GM12878 (cell line): ENCODE data around the gene BORCS5. TPM values are rescaled to one million over a fixed set of nuclear protein-coding genes. Genes with fewer than 3 reads are reported as not detected.

Experiments
- ATAC-seq: fragments of 200-7000 bp; cut with Tn5 transposase; 3 replicates; pipeline ENCODE4 v1.9.1; 2020; ENCODE audit warnings: mild to moderate bottlenecking, moderate library complexity
- BruUV-seq: library from RNA; stranded (reverse); fragments of 400-500 nt; replicated peaks from 2 replicates; lab custom pipeline; 2021; lab: Mats Ljungman, UMichigan
- CTCF ChIA-PET: fragments of 300-600 bp; sonication (Branson Sonifier 250); formaldehyde crosslinking; extraction: SDS; loops from one replicate; lab custom pipeline; 2021; ENCODE audit warnings: inconsistent platforms; lab: Yijun Ruan, JAX
- POLR2A ChIA-PET: fragments of 350-600 bp; formaldehyde crosslinking; extraction: SDS; loops from one replicate; lab custom pipeline; 2021; ENCODE audit warnings: inconsistent platforms; lab: Charles Lee
- RAD21 ChIA-PET: fragments of 300-600 bp; sonication (Branson Sonifier 250); formaldehyde crosslinking; loops from one replicate; lab custom pipeline; 2023; ENCODE audit warnings: antibody characterized with exemption; ENCODE audit not compliant: unreplicated experiment; lab: Charles Lee
- SMC1A ChIA-PET: fragments of 300-600 bp; sonication (Branson Sonifier 250); formaldehyde crosslinking; loops from one replicate; lab custom pipeline; 2023; ENCODE audit not compliant: unreplicated experiment, uncharacterized antibody; lab: Charles Lee
- DNase-seq: peaks from one replicate; pipeline ENCODE4 v3.0.0-alpha.2; 2011; ENCODE audit warnings: low read depth, low spot score
- FAIRE-seq: peaks from 3 replicates; lab custom pipeline; 2011; peaks lifted over from hg19 to GRCh38; lab: Jason Lieb, UNC
- H2AFZ ChIP-seq: 2 replicates; pipeline ENCODE4 v1.6.0; 2011; ENCODE audit warnings: low read depth, low read length, control low read depth; ENCODE audit not compliant: control insufficient read depth
- H3K27ac ChIP-seq: 2 replicates; pipeline ENCODE4 v1.5.1; 2011; ENCODE audit warnings: control low read depth; ENCODE audit not compliant: control insufficient read depth, insufficient read depth
- H3K27me3 ChIP-seq, 2 experiments: replicated peaks in 1 of 2; 2 replicates each; pipeline versions ENCODE4 v1.6.0 to v1.6.1; 2011; ENCODE audit warnings: low read length in 1 of 2; ENCODE audit not compliant: control insufficient read depth in 2 of 2, insufficient read depth in 2 of 2
- H3K36me3 ChIP-seq, 2 experiments: 2 replicates each; pipeline ENCODE4 v1.5.1; 2011; ENCODE audit warnings: low read length in 1 of 2; ENCODE audit not compliant: control insufficient read depth in 2 of 2, insufficient read depth in 2 of 2
- H3K4me1 ChIP-seq: 2 replicates; pipeline ENCODE4 v1.6.1; 2011; ENCODE audit warnings: mild to moderate bottlenecking, low read length, moderate library complexity, mixed read lengths; ENCODE audit not compliant: control insufficient read depth, insufficient read depth
- H3K4me2 ChIP-seq: 2 replicates; pipeline ENCODE4 v1.6.0; 2011; ENCODE audit warnings: control low read depth; ENCODE audit not compliant: control insufficient read depth, insufficient read depth
- H3K4me3 ChIP-seq: fragments of 200-600 bp; sonication (generic); 2 replicates; pipeline ENCODE4 v1.5.1; 2016
- H3K79me2 ChIP-seq: 2 replicates; pipeline ENCODE4 v1.6.0; 2011; ENCODE audit warnings: low read length; ENCODE audit not compliant: control insufficient read depth, insufficient read depth
- H3K9ac ChIP-seq: 2 replicates; pipeline ENCODE4 v1.8.0; 2011; ENCODE audit warnings: low read length, control low read depth, mixed read lengths; ENCODE audit not compliant: control insufficient read depth, insufficient read depth
- H3K9me3 ChIP-seq: replicated peaks from 3 replicates; pipeline ENCODE4 v1.5.1; 2011; ENCODE audit warnings: mild to moderate bottlenecking, low read length; ENCODE audit not compliant: control insufficient read depth, insufficient read depth
- H4K20me1 ChIP-seq: 2 replicates; pipeline ENCODE4 v1.6.0; 2011; ENCODE audit not compliant: control insufficient read depth, insufficient read depth
- BACH1 ChIP-seq: fragments of 450-650 bp; IDR thresholded peaks from 2 replicates; pipeline ENCODE4 v1.6.1; 2017; ENCODE audit warnings: mild to moderate bottlenecking, borderline replicate concordance
- BCL11A ChIP-seq: IDR thresholded peaks from 2 replicates; pipeline ENCODE4 v1.6.1; 2011; ENCODE audit warnings: low read depth, low read length
- CEBPB ChIP-seq, 2 experiments: fragments of 150-350 bp in 1 of 2; IDR thresholded peaks; 2 replicates each; pipeline ENCODE4 v1.6.1; 2012 to 2014; ENCODE audit warnings: low read depth in 2 of 2, low read length in 2 of 2, borderline replicate concordance in 1 of 2, inconsistent platforms in 1 of 2
- ELK1 ChIP-seq: IDR thresholded peaks from 2 replicates; pipeline ENCODE4 v1.6.1; 2012; ENCODE audit warnings: low read depth, low read length, improper control_type of control experiment
- GABPA ChIP-seq: IDR thresholded peaks from 2 replicates; pipeline ENCODE4 v1.6.1; 2014; ENCODE audit warnings: antibody characterized with exemption, low read depth, mild to moderate bottlenecking, inconsistent platforms
- JUND ChIP-seq: IDR thresholded peaks from 2 replicates; pipeline ENCODE4 v1.6.1; 2012; ENCODE audit warnings: low read depth, mild to moderate bottlenecking, low read length, improper control_type of control experiment, moderate library complexity
- MEF2B ChIP-seq: fragments of 450-650 bp; IDR thresholded peaks from 2 replicates; pipeline ENCODE4 v1.6.1; 2018; ENCODE audit warnings: mild to moderate bottlenecking, moderate library complexity; ENCODE audit not compliant: partially characterized antibody, poor library complexity, severe bottlenecking
- MTA3 ChIP-seq: IDR thresholded peaks from 2 replicates; pipeline ENCODE4 v1.6.1; 2012; ENCODE audit warnings: low read length, inconsistent platforms, borderline replicate concordance
- NR2C2 ChIP-seq: IDR thresholded peaks from 2 replicates; pipeline ENCODE4 v1.6.1; 2011; ENCODE audit warnings: borderline replicate concordance, low read depth; ENCODE audit not compliant: control insufficient read depth, insufficient read length
- USF2 ChIP-seq: IDR thresholded peaks from 2 replicates; pipeline ENCODE4 v1.6.1; 2011; ENCODE audit warnings: low read depth, low read length, improper control_type of control experiment, borderline replicate concordance
- ZNF622 ChIP-seq: fragments of 450-650 bp; IDR thresholded peaks from 2 replicates; pipeline ENCODE4 v1.6.1; 2017; ENCODE audit warnings: mild to moderate bottlenecking, inconsistent platforms
- WGBS: methylation state at CpG from one replicate; pipeline ENCODE4 v1.1.6; 2016; ENCODE audit warnings: low lambda C conversion rate; ENCODE audit not compliant: insufficient replicate concordance, insufficient coverage; ENCODE audit errors: missing lambda C conversion rate; 5-methylcytosine and 5-hydroxymethylcytosine counted together
- in situ Hi-C: fragments of 300-500 bp; cut with MboI; formaldehyde crosslinking; loops from 9 replicates; pipeline ENCODE4 v1.14.3; 2018; ENCODE audit warnings: mixed read lengths
- intact Hi-C: fragments of 100-400 bp; cut with micrococcal nuclease; formaldehyde crosslinking; loops from one replicate; pipeline ENCODE4 v1.14.2; 2022; ENCODE audit not compliant: unreplicated experiment
- polyA plus RNA-seq, 11 experiments: library from polyadenylated mRNA; depleted of rRNA in 4 of 11; unstranded in 6 of 11; stranded (reverse) in 5 of 11; fragments of >200 nt; fragmentation: Nextera tagmentation in 4 of 11; fragmentation: Illumina TruSeq in 1 of 11; extraction: Ambion mirVana in 4 of 11; extraction: Trizol in 1 of 11; gene quantifications; 1 replicate in 1 of 11; 2 replicates in 10 of 11; pipeline versions ENCODE4 v1.2.1 to v1.2.3, GENCODE V29; 2011 to 2016; ENCODE audit warnings: inconsistent platforms in 2 of 11, missing spikeins in 2 of 11, low read depth in 1 of 11
- total RNA-seq, 4 experiments: library from RNA; depleted of rRNA in 3 of 4; stranded (reverse); fragments of >200 nt in 3 of 4; fragmentation: Illumina TruSeq in 1 of 4; extraction: Trizol in 1 of 4; gene quantifications; 2 replicates each; pipeline versions ENCODE4 v1.2.1 to v1.2.3, GENCODE V29; 2013 to 2021

Gene BORCS5
- total and polyA plus RNA-seq, 10 of the 15 experiments (the other 5 are each of a cell fraction or from before 2014, with no cell fraction given), result 1.4 to 39.7 (median 16.1) TPM

- TF ChIP-seq ELK1 (no peak), ZNF622 (no peak), JUND (no peak)
Observed at GRCh38 chr12:12425001-12425400, 68.1 kb downstream of the BORCS5 start (continued).

GRCh38 chr12:12425616-12426015, 68.7 kb downstream of the BORCS5 start:
- H3K27ac ChIP-seq, result no peak overlapping the region
- TF ChIP-seq CEBPB (IDR thresholded peaks at IDR 0.05; ENCODE audit: borderline replicate concordance in 1 of 2, low read depth in 2 of 2, low read length in 2 of 2) (no peak), USF2 (no peak), ELK1 (no peak), MEF2B (no peak), BACH1 (no peak), BCL11A (no peak), GABPA (no peak), NR2C2 (no peak), MTA3 (no peak)
- TF ChIP-seq, all 136 proteins: peak for 0
- Histone ChIP-seq H3K36me3 (no peaks in the 10 kb centered on the region), H4K20me1 (no peaks in the 10 kb centered on the region), H3K9me3 (no peaks in the 10 kb centered on the region; the same call in none of the 3 replicates), H3K4me3 (no peak overlapping the region), H3K27me3 (no peaks in the 10 kb centered on the region), H2AFZ (no peak overlapping the region), H3K4me2 (no peak overlapping the region), H3K79me2 (no peaks in the 10 kb centered on the region; the same call in 1 of the 2 replicates), H3K4me1 (peaks cover 13% of the 10 kb centered on the region), H3K9ac (no peak overlapping the region)
- no peak for ATAC-seq
- in situ Hi-C loops, result no loop called here
- no peak for DNase-seq
- SMC1A ChIA-PET, result no interaction called here
- CTCF ChIA-PET, result no interaction called here
- WGBS, result 41% methylated on average over 1 of the region's 1 CpG
- POLR2A ChIA-PET, result interaction anchor here (0.5 to 1.0 kb wide), 2 partner anchors 10 to 13 kb away, joined by 4 read pairs; no protein-coding TSS in a partner anchor
- no peak for FAIRE-seq
- RAD21 ChIA-PET, result interaction anchor here (1.0 kb wide), 1 partner anchor 46 kb away, joined by 4 read pairs; no protein-coding TSS in a partner anchor
- intact Hi-C loops, result no loop called here
- no TSS peak for BruUV-seq
